ENCODE measurements around the gene KCNJ14. TPM values are rescaled to one million over a fixed set of nuclear protein-coding genes. Genes with fewer than 3 reads are reported as not detected.

The KCNJ14 gene
- total and polyA plus RNA-seq, 2 donors (not counting 3 experiments of a cell fraction or from before 2014, with no cell fraction given), result 0.26 to 1.4 TPM

GRCh38 chr19:48513289-48514122 lies 58.1 kb downstream of the KCNJ14 start:
- Histone ChIP-seq H3K9me1 (replicated peaks; ENCODE audit: control insufficient read depth, extremely low read depth, insufficient read depth, low read length) (no peaks in the 10 kb centered on the region), H3K9me3 (replicated peaks; ENCODE audit: control insufficient read depth, insufficient read depth, low read length) (no peaks in the 10 kb centered on the region), H3K36me3 (ENCODE audit: control insufficient read depth in 2 of 2, extremely low read depth in 1 of 2, insufficient read depth in 2 of 2, low read length in 2 of 2) (no peaks in the 10 kb centered on the region), H3K4me3 (replicated peaks in 1 of 3; ENCODE audit: insufficient read depth in 1 of 3, low read depth in 1 of 3, low read length in 3 of 3) (peak overlapping the region; percentile 50 to 70 (median 51)), H3K27me3 (ENCODE audit: control insufficient read depth in 2 of 2, insufficient read depth in 2 of 2, low read length in 2 of 2) (peaks cover 12 to 14% of the 10 kb centered on the region in 2 experiments), H3K4me2 (ENCODE audit: insufficient read depth, low read length) (peak overlapping the region; percentile 59), H3K79me2 (ENCODE audit: control insufficient read depth, insufficient read depth, low read length) (no peaks in the 10 kb centered on the region), H3K4me1 (ENCODE audit: control insufficient read depth, extremely low read depth, insufficient read depth, low read length) (no peaks in the 10 kb centered on the region), H3K9ac (replicated peaks; ENCODE audit: extremely low read depth, insufficient read depth, low read length) (no peak overlapping the region), H2AFZ (ENCODE audit: low read depth, low read length) (peak overlapping the region; percentile 92), H3K27ac (ENCODE audit: insufficient read depth, low read depth, low read length) (no peak overlapping the region), H4K20me1 (replicated peaks; ENCODE audit: control insufficient read depth, extremely low read depth, insufficient read depth, low read length) (no peaks in the 10 kb centered on the region)
- CTCF ChIA-PET, result interaction anchor here (0.7 to 2.5 kb wide), 3 partner anchors 13 to 75 kb away, joined by 3 to 16 read pairs (median 3); no protein-coding TSS in a partner anchor
- dilution Hi-C loops (cut with MboI; ENCODE audit: extremely low pct_ligation_motif_present, low sequenced_read_pairs), result no loop called here
- intact Hi-C loops (cut with micrococcal nuclease), result no loop called here
- DNase-seq (ENCODE audit: low read depth, low spot score) (peak; percentile 58), FAIRE-seq (peak; percentile 96)
- BruUV-seq (replicated peaks), result no TSS peak
- no peak for TF ChIP-seq CTCF (IDR thresholded peaks at IDR 0.05; ENCODE audit: extremely low read depth in 1 of 2, insufficient read depth in 1 of 2, low read depth in 1 of 2, low read length in 2 of 2)
- TF ChIP-seq GATA2 (IDR thresholded peaks at IDR 0.05; ENCODE audit: insufficient read depth, insufficient read length, low read depth, low read length), result no peak
- TF ChIP-seq POLR2A (IDR thresholded peaks at IDR 0.05; ENCODE audit: low read depth, low read length), result no peak
- no peak for TF ChIP-seq POLR2AphosphoS5 (IDR thresholded peaks at IDR 0.05; ENCODE audit: insufficient read depth, low read depth, low read length)
- TF ChIP-seq MYC (IDR thresholded peaks at IDR 0.05; ENCODE audit: low read depth, low read length), result no peak
- no peak for TF ChIP-seq FOS (IDR thresholded peaks at IDR 0.05; ENCODE audit: borderline replicate concordance, insufficient read depth, low read length)
- no peak for TF ChIP-seq JUN (IDR thresholded peaks at IDR 0.05; ENCODE audit: borderline replicate concordance, insufficient read depth, insufficient read length, low read depth)
- POLR2A ChIA-PET, result interaction anchor here (0.7 to 0.9 kb wide), 2 partner anchors 10 to 208 kb away, joined by 3 to 4 read pairs; no protein-coding TSS in a partner anchor
